Gastrocnemius medialis (tissue), 4 donors: ENCODE data around the gene MYO6. TPM values are rescaled to one million over a fixed set of nuclear protein-coding genes. Genes with fewer than 3 reads are reported as not detected.

Experiments used
- ATAC-seq, 2 donors: fragments of 150-250 bp; one replicate each; pipeline ENCODE4 v1.9.1; 2016
- DNase-seq, 2 donors: peaks; one replicate each; pipeline ENCODE4 v3.0.0-alpha.2; 2019
- H3K27ac ChIP-seq, 4 donors: fragments of 200-600 bp; sonication (generic); 1 replicate in 1 of 4; 2 replicates in 3 of 4; pipeline ENCODE4 v1.5.1; 2016 to 2018; ENCODE audit warnings: mild to moderate bottlenecking in 2 of 4, moderate library complexity in 1 of 4
- H3K27me3 ChIP-seq, 3 donors: fragments of 200-600 bp; sonication (generic) in 2 of 3; 1 replicate in 1 of 3; 2 replicates in 2 of 3; pipeline versions ENCODE4 v1.5.1 to v1.6.0; 2016 to 2019; ENCODE audit warnings: mild to moderate bottlenecking in 1 of 3, moderate library complexity in 1 of 3
- H3K36me3 ChIP-seq, 2 donors: fragments of 200-600 bp; sonication (generic) in 1 of 2; one replicate each; pipeline ENCODE4 v1.5.1; 2017 to 2018
- H3K4me1 ChIP-seq, 2 donors: fragments of 200-600 bp; sonication (generic) in 1 of 2; one replicate each; pipeline ENCODE4 v1.5.1; 2016 to 2017; ENCODE audit warnings: mild to moderate bottlenecking in 2 of 2
- H3K4me3 ChIP-seq, 4 donors: fragments of 200-600 bp; sonication (generic) in 3 of 4; 1 replicate in 1 of 4; 2 replicates in 3 of 4; pipeline ENCODE4 v1.5.1; 2016 to 2019; ENCODE audit warnings: mild to moderate bottlenecking in 2 of 4
- H3K9me3 ChIP-seq, 3 donors: fragments of 200-600 bp; sonication (generic) in 2 of 3; 1 replicate in 1 of 3; 2 replicates in 2 of 3; pipeline ENCODE4 v1.5.1; 2016 to 2019
- CTCF ChIP-seq, 5 experiments: fragments of 450-650 bp in 3 of 5; fragments of 200-600 bp in 2 of 5; sonication (generic) in 2 of 5; IDR thresholded peaks in 4 of 5; conservative IDR thresholded peaks in 1 of 5; 1 replicate in 4 of 5; 2 replicates in 1 of 5; pipeline ENCODE4 v1.5.1; 2016 to 2019; ENCODE audit warnings: antibody characterized with exemption in 5 of 5, mild to moderate bottlenecking in 3 of 5, moderate library complexity in 3 of 5
- POLR2A ChIP-seq, 2 donors: fragments of 450-650 bp; IDR thresholded peaks; one replicate each; pipeline ENCODE4 v1.6.1; 2017; ENCODE audit warnings: antibody characterized with exemption in 2 of 2, mild to moderate bottlenecking in 2 of 2, moderate library complexity in 2 of 2
- in situ Hi-C, 4 donors: fragments of 200-750 bp; cut with MboI; loops; one replicate each; pipeline versions ENCODE4 v1.15.0 to v1.8.0; 2017; ENCODE audit warnings: low sequenced_read_pairs in 4 of 4
- intact Hi-C: fragments of 100-400 bp; cut with DNase I; formaldehyde crosslinking; loops from one replicate; pipeline ENCODE4 v1.15.1; 2023; ENCODE audit warnings: low total_unique reads
- total RNA-seq, 4 donors: library from RNA; depleted of rRNA; stranded (reverse); fragments of >200 nt; gene quantifications; one replicate each; pipeline versions ENCODE4 v1.1.0 to v1.2.3, GENCODE V29; 2016

Gene MYO6
- total RNA-seq, 4 donors from 2014 or later = 1.6 to 7.9 (median 4.2) TPM

- H3K4me3 ChIP-seq = no peak overlapping the region
- ATAC-seq (no peak), DNase-seq (no peak)
- no peak for TF ChIP-seq CTCF (IDR thresholded peaks at IDR 0.05 in 4 of 5, conservative IDR thresholded peaks at IDR 0.05 in 1 of 5)
- no peak for TF ChIP-seq POLR2A (IDR thresholded peaks at IDR 0.05)
- H3K27ac ChIP-seq = no peak overlapping the region
- intact Hi-C loops (no loop called here), in situ Hi-C loops (no loop called here)
- H3K4me1 ChIP-seq = no peaks in the 10 kb centered on the region
- no peaks in the 10 kb centered on the region for H3K27me3 ChIP-seq
- no peaks in the 10 kb centered on the region for H3K9me3 ChIP-seq
- no peaks in the 10 kb centered on the region for H3K36me3 ChIP-seq
Measured at GRCh38 chr6:75812560-75812959, 63.5 kb downstream of the MYO6 start.

GRCh38 chr6:75813476-75814250 is 64.6 kb downstream of the MYO6 start:
- DNase-seq (no peak), ATAC-seq (no peak)
- intact Hi-C loops (no loop called here), in situ Hi-C loops (no loop called here)
- no peaks in the 10 kb centered on the region for H3K27me3 ChIP-seq
- no peaks in the 10 kb centered on the region for H3K36me3 ChIP-seq
- H3K4me1 ChIP-seq = no peaks in the 10 kb centered on the region
- H3K27ac ChIP-seq = no peak overlapping the region
- no peak for TF ChIP-seq CTCF (IDR thresholded peaks at IDR 0.05 in 4 of 5, conservative IDR thresholded peaks at IDR 0.05 in 1 of 5)
- no peak for TF ChIP-seq POLR2A (IDR thresholded peaks at IDR 0.05)
- H3K4me3 ChIP-seq = no peak overlapping the region
- no peaks in the 10 kb centered on the region for H3K9me3 ChIP-seq

- intact Hi-C loops = no loop called here
- Histone ChIP-seq H3K27ac (no peak overlapping the region), H3K4me3 (no peak overlapping the region), H3K27me3 (no peaks in the 10 kb centered on the region), H3K36me3 (no peaks in the 10 kb centered on the region), H3K9me3 (no peaks in the 10 kb centered on the region), H3K4me1 (no peaks in the 10 kb centered on the region)
- in situ Hi-C loops = no loop called here
- ATAC-seq = no peak
- TF ChIP-seq POLR2A (IDR thresholded peaks at IDR 0.05) (no peak), CTCF (IDR thresholded peaks at IDR 0.05 in 4 of 5, conservative IDR thresholded peaks at IDR 0.05 in 1 of 5) (no peak)
- DNase-seq = no peak
Measured at GRCh38 chr6:75815756-75816155, 66.7 kb downstream of the MYO6 start.

- Histone ChIP-seq H3K4me1 (no peaks in the 10 kb centered on the region), H3K36me3 (peaks cover 0 to 7% of the 10 kb centered on the region in 2 donors), H3K27ac (no peak overlapping the region), H3K27me3 (no peaks in the 10 kb centered on the region), H3K4me3 (no peak overlapping the region), H3K9me3 (no peaks in the 10 kb centered on the region)
- in situ Hi-C loops = no loop called here
- no peak for TF ChIP-seq CTCF (IDR thresholded peaks at IDR 0.05 in 4 of 5, conservative IDR thresholded peaks at IDR 0.05 in 1 of 5)
- TF ChIP-seq POLR2A (IDR thresholded peaks at IDR 0.05) = no peak
- no peak for ATAC-seq
- intact Hi-C loops = no loop called here
- no peak for DNase-seq
Measured at GRCh38 chr6:75818098-75818855, 69.2 kb downstream of the MYO6 start.
